Aorta (tissue), 5 donors: ENCODE measurements around the gene ZNF33A. TPM values are rescaled to one million over a fixed set of nuclear protein-coding genes. Genes with fewer than 3 reads are reported as not detected.
"Not testable (repeated sequence)": the region's sequence is repeated elsewhere in the genome, so short reads cannot be mapped to it uniquely, and the experiment has no call there.

Source experiments
- ATAC-seq: fragments of 200-7000 bp; cut with Tn5 transposase; one replicate; pipeline ENCODE4 v1.9.1; 2022; ENCODE audit warnings: moderate library complexity; ENCODE audit not compliant: low FRiP score
- DNase-seq, 2 donors: peaks; one replicate each; pipeline ENCODE4 v3.0.0-alpha.2; 2020
- H3K27ac ChIP-seq, 2 donors: one replicate each; pipeline ENCODE4 v1.5.1; 2013; ENCODE audit warnings: low read length in 2 of 2, mild to moderate bottlenecking in 2 of 2, moderate library complexity in 2 of 2, control low read depth in 1 of 2, inconsistent platforms in 1 of 2, low read depth in 1 of 2
- H3K27me3 ChIP-seq, 2 donors: one replicate each; pipeline ENCODE4 v1.6.1; 2013; ENCODE audit warnings: control low read depth in 1 of 2, low read length in 1 of 2, mild to moderate bottlenecking in 1 of 2, moderate library complexity in 1 of 2; ENCODE audit not compliant: insufficient read depth in 2 of 2, control insufficient read depth in 1 of 2
- H3K36me3 ChIP-seq, 2 donors: one replicate each; pipeline ENCODE4 v1.6.1; 2013; ENCODE audit warnings: control low read depth in 1 of 2, low read length in 1 of 2, mild to moderate bottlenecking in 1 of 2; ENCODE audit not compliant: insufficient read depth in 2 of 2, control insufficient read depth in 1 of 2
- H3K4me1 ChIP-seq, 2 donors: one replicate each; pipeline ENCODE4 v1.6.1; 2013; ENCODE audit warnings: low read length in 2 of 2, control low read depth in 1 of 2, mild to moderate bottlenecking in 1 of 2, moderate library complexity in 1 of 2; ENCODE audit not compliant: insufficient read depth in 2 of 2, control insufficient read depth in 1 of 2
- H3K4me3 ChIP-seq, 2 donors: one replicate each; pipeline ENCODE4 v1.5.1; 2013; ENCODE audit warnings: low read length in 2 of 2, control low read depth in 1 of 2, mild to moderate bottlenecking in 1 of 2
- H3K9me3 ChIP-seq: one replicate; pipeline ENCODE4 v1.6.1; 2013; ENCODE audit warnings: mild to moderate bottlenecking, low read length; ENCODE audit not compliant: control insufficient read depth
- WGBS, 2 donors: extraction: QIAGEN DNeasy Blood & Tissue Kit; methylation state at CpG; one replicate each; pipeline ENCODE4 v1.1.7; 2013; 5-methylcytosine and 5-hydroxymethylcytosine counted together
- intact Hi-C, 2 donors: fragments of 100-400 bp; cut with DNase I; formaldehyde crosslinking; loops; one replicate each; pipeline versions ENCODE4 v1.14.2 to v1.15.0; 2022
- polyA plus RNA-seq, 2 donors: library from polyadenylated mRNA; stranded (reverse); fragments of 200-250 nt; gene quantifications; one replicate each; pipeline ENCODE4 v1.2.3, GENCODE V29; 2013
- total RNA-seq, 2 donors: library from RNA; stranded (reverse); fragmentation: NEBNext Ultra II Directional; extraction: Animal tissue kit (Norgen Biotek cat#: 25700); gene quantifications; one replicate each; pipeline ENCODE4 v1.2.1, GENCODE V29; 2021
- donor health status: healthy with polysubstance abuse.
- donor health status: Bipolar disorder and iron deficiency.
- donor health status: DM: no; HTN: no; CAD: no.
- donor health status: DM: no; HTN: no; CAD: no.
- donor health status: DM: yes; HTN: yes; CAD: no.

Gene ZNF33A
- total and polyA plus RNA-seq, 4 donors = 10.2 to 31.6 (median 19.8) TPM

GRCh38 chr10:38055274-38055894 lies 44.9 kb downstream of the ZNF33A start:
- DNase-seq, H3K4me3 ChIP-seq, H3K4me1 ChIP-seq, ATAC-seq, H3K27me3 ChIP-seq, H3K27ac ChIP-seq, H3K9me3 ChIP-seq, intact Hi-C loops: not testable (repeated sequence)
- 83 to 91% methylated on average over 5 of the region's 5 CpGs for WGBS, 2 donors
- peaks cover 14 to 19% of the 10 kb centered on the region in 2 donors for H3K36me3 ChIP-seq

- H3K27ac ChIP-seq, H3K4me3 ChIP-seq, H3K4me1 ChIP-seq, H3K36me3 ChIP-seq, H3K27me3 ChIP-seq, DNase-seq, ATAC-seq, H3K9me3 ChIP-seq, intact Hi-C loops: not testable (repeated sequence)
- 69 to 85% methylated on average over 1 of the region's 1 CpG for WGBS, 2 donors
Measured at GRCh38 chr10:38069663-38070062, 59.2 kb downstream of the ZNF33A start.

GRCh38 chr10:38070501-38070900 lies 60.0 kb downstream of the ZNF33A start:
- H3K4me1 ChIP-seq = no peaks in the 10 kb centered on the region
- intact Hi-C loops = no loop called here
- no peaks in the 10 kb centered on the region for H3K36me3 ChIP-seq
- 82 to 88% methylated on average over 8 of the region's 8 CpGs for WGBS, 2 donors
- H3K27ac ChIP-seq = no peak overlapping the region
- no peak overlapping the region for H3K4me3 ChIP-seq
- peaks cover 3% of the 10 kb centered on the region for H3K9me3 ChIP-seq
- no peaks in the 10 kb centered on the region for H3K27me3 ChIP-seq
- DNase-seq = no peak
- no peak for ATAC-seq

GRCh38 chr10:38072552-38072951 lies 62.1 kb downstream of the ZNF33A start:
- ATAC-seq (no peak), DNase-seq (no peak)
- no peaks in the 10 kb centered on the region for H3K4me1 ChIP-seq
- H3K27me3 ChIP-seq = no peaks in the 10 kb centered on the region
- peaks cover 3% of the 10 kb centered on the region for H3K9me3 ChIP-seq
- no peak overlapping the region for H3K4me3 ChIP-seq
- no peak overlapping the region for H3K27ac ChIP-seq
- H3K36me3 ChIP-seq = no peaks in the 10 kb centered on the region
- intact Hi-C loops = no loop called here

- Histone ChIP-seq H3K4me1 (no peaks in the 10 kb centered on the region), H3K27ac (no peak overlapping the region), H3K27me3 (no peaks in the 10 kb centered on the region), H3K36me3 (no peaks in the 10 kb centered on the region), H3K4me3 (no peak overlapping the region), H3K9me3 (no peaks in the 10 kb centered on the region)
- no peak for DNase-seq
- ATAC-seq = no peak
- WGBS, 2 donors = 61 to 73% methylated on average over 2 of the region's 2 CpGs
- intact Hi-C loops = no loop called here
Measured at GRCh38 chr10:38076687-38077086, 66.2 kb downstream of the ZNF33A start.

- H3K36me3 ChIP-seq, H3K4me3 ChIP-seq, H3K9me3 ChIP-seq, DNase-seq, H3K27ac ChIP-seq, H3K27me3 ChIP-seq, ATAC-seq, H3K4me1 ChIP-seq: not testable (repeated sequence)
- intact Hi-C loops = loop anchor here in 1 of 2 donors (5.0 to 10.0 kb wide), 2 partner anchors 116 to 239 kb away; partner anchors contain the start of genes ZNF248 and ZNF25
- 88 to 92% methylated on average over 15 of the region's 15 CpGs for WGBS, 2 donors
Measured at GRCh38 chr10:38093318-38093717, 82.8 kb downstream of the ZNF33A start.

- 8 to 10% methylated on average over 16 of the region's 16 CpGs for WGBS, 2 donors
- Histone ChIP-seq H3K4me3 (peak overlapping the region; percentile 17 to 71), H3K9me3 (no peaks in the 10 kb centered on the region), H3K27me3 (no peaks in the 10 kb centered on the region), H3K4me1 (no peaks in the 10 kb centered on the region), H3K36me3 (no peaks in the 10 kb centered on the region), H3K27ac (no peak overlapping the region)
- DNase-seq (no peak), ATAC-seq (peak; percentile 48)
- intact Hi-C loops = loop anchor here (2.0 to 10.0 kb wide), 3 partner anchors 116 to 239 kb away; partner anchors contain the start of genes ZNF25 (in 2 of the 2) and ZNF248 (in 1 of the 2)
Measured at GRCh38 chr10:38093816-38094157, 83.3 kb downstream of the ZNF33A start.

- ATAC-seq = peak; percentile 98
- DNase-seq = peak; percentile 95 to 96
- intact Hi-C loops = loop anchor here (2.0 to 10.0 kb wide), 3 partner anchors 117 to 240 kb away; partner anchors contain the start of genes ZNF25 (in 2 of the 2) and ZNF248 (in 1 of the 2)
- 1% methylated on average over 59 of the region's 59 CpGs for WGBS, 2 donors
- Histone ChIP-seq H3K4me3 (peak within 1 kb of the TSS; percentile 62 to 71), H3K27ac (no peak within 1 kb of the TSS), H3K36me3 (no peaks in the 10 kb centered on the region), H3K4me1 (no peaks in the 10 kb centered on the region), H3K27me3 (no peaks in the 10 kb centered on the region), H3K9me3 (no peaks in the 10 kb centered on the region)
Measured at GRCh38 chr10:38094158-38094926, 83.9 kb downstream of the ZNF33A start, which contains the start of gene ZNF37A. ZNF37A (plus strand) TSS chr10:38094337; CDS start chr10:38096618, 2,281 bp downstream.
